Measurements from ENCODE around the gene CBR3.
"Not testable (repeated sequence)": the region's sequence is repeated elsewhere in the genome, so short reads cannot be mapped to it uniquely, and the experiment has no call there.

The CBR3 gene

GRCh38 chr21:36120304-36120888 lies 14.5 kb upstream of the CBR3 start:
- no peak for DNase-seq

- DNase-seq: no peak
Observed at GRCh38 chr21:36122977-36123376, 11.9 kb upstream of the CBR3 start.

- no peak for DNase-seq
Observed at GRCh38 chr21:36124395-36124794, 10.5 kb upstream of the CBR3 start.

- peak in 1 of 2 experiments; percentile 14 for DNase-seq
Observed at GRCh38 chr21:36125512-36126207, 9.2 kb upstream of the CBR3 start.

- no peak for DNase-seq
Observed at GRCh38 chr21:36126208-36126565, 8.7 kb upstream of the CBR3 start.

- no peak for DNase-seq
Observed at GRCh38 chr21:36126621-36127110, 8.2 kb upstream of the CBR3 start.

GRCh38 chr21:36127250-36127904 lies 7.5 kb upstream of the CBR3 start:
- no peak for DNase-seq

- DNase-seq: no peak
Observed at GRCh38 chr21:36127977-36128376, 6.9 kb upstream of the CBR3 start.

- DNase-seq: no peak
Observed at GRCh38 chr21:36129219-36129618, 5.7 kb upstream of the CBR3 start.

- DNase-seq: not testable (repeated sequence)
Observed at GRCh38 chr21:36130414-36130762, 4.5 kb upstream of the CBR3 start.

- not testable (repeated sequence) for DNase-seq
Observed at GRCh38 chr21:36130839-36131238, 4.0 kb upstream of the CBR3 start.

- DNase-seq: no peak
Observed at GRCh38 chr21:36132696-36133095, 2.2 kb upstream of the CBR3 start.

GRCh38 chr21:36135391-36136102 lies 668 bp downstream of the CBR3 start:
- peak in 1 of 2 experiments; percentile 64 for DNase-seq

GRCh38 chr21:36139791-36140190 lies 4.9 kb downstream of the CBR3 start:
- DNase-seq: not testable (repeated sequence)

GRCh38 chr21:36141513-36141925 lies 6.6 kb downstream of the CBR3 start:
- peak; percentile 68 to 82 for DNase-seq

- not testable (repeated sequence) for DNase-seq
Observed at GRCh38 chr21:36144233-36144632, 9.4 kb downstream of the CBR3 start.

- DNase-seq: no peak
Observed at GRCh38 chr21:36145259-36145658, 10.4 kb downstream of the CBR3 start.

- no peak for DNase-seq
Observed at GRCh38 chr21:36147911-36148310, 13.0 kb downstream of the CBR3 start.

- no peak for DNase-seq
Observed at GRCh38 chr21:36148886-36149285, 14.0 kb downstream of the CBR3 start.

GRCh38 chr21:36149788-36150711 lies 15.2 kb downstream of the CBR3 start:
- DNase-seq: no peak

GRCh38 chr21:36155603-36156338 lies 20.9 kb downstream of the CBR3 start:
- no peak for DNase-seq
